NCI-H2171 (cell line): Measurements from ENCODE around the gene PWWP2B.

Experiments used
- DNase-seq: peaks from one replicate; lab custom pipeline; 2025; lab: John Stamatoyannopoulos, UW

PWWP2B gene

GRCh38 chr10:132407243-132407746, 10.3 kb downstream of the PWWP2B start:
- DNase-seq, result no peak

- DNase-seq, result no peak
These were observed 10.9 kb downstream of the PWWP2B start for GRCh38 chr10:132407846-132408278.

- DNase-seq, result no peak
These were observed 11.4 kb downstream of the PWWP2B start for GRCh38 chr10:132408367-132408781.

- DNase-seq, result no peak
These were observed 12.0 kb downstream of the PWWP2B start for GRCh38 chr10:132408823-132409666.

GRCh38 chr10:132409667-132410028, 12.6 kb downstream of the PWWP2B start:
- DNase-seq, result no peak

GRCh38 chr10:132410056-132410778, 13.2 kb downstream of the PWWP2B start:
- no peak for DNase-seq

GRCh38 chr10:132410779-132411532, 14.0 kb downstream of the PWWP2B start:
- DNase-seq, result no peak

GRCh38 chr10:132411561-132412253, 14.7 kb downstream of the PWWP2B start:
- no peak for DNase-seq

- no peak for DNase-seq
These were observed 15.6 kb downstream of the PWWP2B start for GRCh38 chr10:132412316-132413192.

- no peak for DNase-seq
These were observed 16.5 kb downstream of the PWWP2B start for GRCh38 chr10:132413226-132414205.

GRCh38 chr10:132414402-132415016, 17.5 kb downstream of the PWWP2B start:
- DNase-seq, result no peak

- no peak for DNase-seq
These were observed 18.3 kb downstream of the PWWP2B start for GRCh38 chr10:132415255-132415654.

- no peak for DNase-seq
These were observed 19.0 kb downstream of the PWWP2B start for GRCh38 chr10:132415956-132416355.

- DNase-seq, result no peak
These were observed 19.7 kb downstream of the PWWP2B start for GRCh38 chr10:132416566-132417256.

- no peak for DNase-seq
These were observed 20.4 kb downstream of the PWWP2B start for GRCh38 chr10:132417257-132417910.

- no peak for DNase-seq
These were observed 21.0 kb downstream of the PWWP2B start for GRCh38 chr10:132417957-132418441.

GRCh38 chr10:132418527-132419416, 21.8 kb downstream of the PWWP2B start:
- no peak for DNase-seq
